Mucosa of stomach (tissue), 1 donor: ENCODE results near the gene USP25.
A peak's percentile ranks its signal among the peaks of the same experiment; 100 is the strongest.

ENCODE experiments used
- H3K27me3 ChIP-seq: one replicate; pipeline ENCODE4 v1.7.0; 2013; ENCODE audit warnings: mild to moderate bottlenecking, low read length; ENCODE audit not compliant: control insufficient read depth, insufficient read depth
- H3K36me3 ChIP-seq: one replicate; pipeline ENCODE4 v1.7.0; 2013; ENCODE audit warnings: low read length; ENCODE audit not compliant: control insufficient read depth, insufficient read depth
- H3K4me1 ChIP-seq: one replicate; pipeline ENCODE4 v1.7.0; 2013; ENCODE audit warnings: mild to moderate bottlenecking, low read length; ENCODE audit not compliant: control insufficient read depth, insufficient read depth
- H3K4me3 ChIP-seq: one replicate; pipeline ENCODE4 v1.7.0; 2013; ENCODE audit warnings: low read length
- H3K9ac ChIP-seq: one replicate; pipeline ENCODE4 v1.7.0; 2013; ENCODE audit warnings: mild to moderate bottlenecking, low read length, moderate library complexity
- H3K9me3 ChIP-seq: one replicate; pipeline ENCODE4 v1.7.0; 2013; ENCODE audit warnings: mild to moderate bottlenecking, low read length, moderate library complexity; ENCODE audit not compliant: control insufficient read depth
- donor health status: Pancreatic carcinoma.

Gene USP25

GRCh38 chr21:15729674-15730483, at the start of gene USP25:
Gene USP25 (plus strand): TSS chr21:15729982. CDS start chr21:15730394, 412 bp downstream.
- Histone ChIP-seq H3K4me3 (peak within 1 kb of the TSS; percentile 88), H3K9ac (peak within 1 kb of the TSS; percentile 90), H3K27me3 (no peaks in the 10 kb centered on the region), H3K4me1 (peaks cover 6% of the 10 kb centered on the region), H3K9me3 (no peaks in the 10 kb centered on the region), H3K36me3 (no peaks in the 10 kb centered on the region)

GRCh38 chr21:15682186-15682895, 47.4 kb upstream of the USP25 start:
- Histone ChIP-seq H3K27me3 (no peaks in the 10 kb centered on the region), H3K4me3 (no peak overlapping the region), H3K36me3 (no peaks in the 10 kb centered on the region), H3K4me1 (peaks cover 11% of the 10 kb centered on the region), H3K9ac (no peak overlapping the region), H3K9me3 (no peaks in the 10 kb centered on the region)

- no peaks in the 10 kb centered on the region for H3K36me3 ChIP-seq
- H3K4me3 ChIP-seq: no peak overlapping the region
- H3K4me1 ChIP-seq: peaks cover 11% of the 10 kb centered on the region
- no peak overlapping the region for H3K9ac ChIP-seq
- H3K9me3 ChIP-seq: no peaks in the 10 kb centered on the region
- no peaks in the 10 kb centered on the region for H3K27me3 ChIP-seq
Measured at GRCh38 chr21:15682977-15683376, 46.8 kb upstream of the USP25 start.

- no peaks in the 10 kb centered on the region for H3K27me3 ChIP-seq
- H3K4me3 ChIP-seq: no peak overlapping the region
- no peak overlapping the region for H3K9ac ChIP-seq
- H3K9me3 ChIP-seq: no peaks in the 10 kb centered on the region
- H3K4me1 ChIP-seq: peaks cover 11% of the 10 kb centered on the region
- H3K36me3 ChIP-seq: no peaks in the 10 kb centered on the region
Measured at GRCh38 chr21:15686506-15686905, 43.3 kb upstream of the USP25 start.

- Histone ChIP-seq H3K9me3 (no peaks in the 10 kb centered on the region), H3K9ac (no peak overlapping the region), H3K4me1 (peaks cover 8% of the 10 kb centered on the region), H3K36me3 (no peaks in the 10 kb centered on the region), H3K27me3 (no peaks in the 10 kb centered on the region), H3K4me3 (no peak overlapping the region)
Measured at GRCh38 chr21:15687208-15687607, 42.6 kb upstream of the USP25 start.

- Histone ChIP-seq H3K4me3 (no peak overlapping the region), H3K4me1 (peaks cover 3% of the 10 kb centered on the region), H3K27me3 (no peaks in the 10 kb centered on the region), H3K36me3 (no peaks in the 10 kb centered on the region), H3K9me3 (no peaks in the 10 kb centered on the region), H3K9ac (no peak overlapping the region)
Measured at GRCh38 chr21:15688016-15688415, 41.8 kb upstream of the USP25 start.

- Histone ChIP-seq H3K4me3 (no peak overlapping the region), H3K4me1 (no peaks in the 10 kb centered on the region), H3K27me3 (no peaks in the 10 kb centered on the region), H3K36me3 (no peaks in the 10 kb centered on the region), H3K9me3 (no peaks in the 10 kb centered on the region), H3K9ac (no peak overlapping the region)
Measured at GRCh38 chr21:15688809-15689208, 41.0 kb upstream of the USP25 start.

GRCh38 chr21:15692711-15693110, 37.1 kb upstream of the USP25 start:
- Histone ChIP-seq H3K9ac (no peak overlapping the region), H3K9me3 (no peaks in the 10 kb centered on the region), H3K36me3 (no peaks in the 10 kb centered on the region), H3K4me3 (no peak overlapping the region), H3K27me3 (no peaks in the 10 kb centered on the region), H3K4me1 (no peaks in the 10 kb centered on the region)

GRCh38 chr21:15695241-15695640, 34.5 kb upstream of the USP25 start:
- H3K27me3 ChIP-seq: no peaks in the 10 kb centered on the region
- no peak overlapping the region for H3K9ac ChIP-seq
- no peaks in the 10 kb centered on the region for H3K9me3 ChIP-seq
- H3K4me1 ChIP-seq: no peaks in the 10 kb centered on the region
- H3K36me3 ChIP-seq: no peaks in the 10 kb centered on the region
- H3K4me3 ChIP-seq: no peak overlapping the region

GRCh38 chr21:15701830-15702229, 28.0 kb upstream of the USP25 start:
- no peaks in the 10 kb centered on the region for H3K9me3 ChIP-seq
- H3K4me1 ChIP-seq: peaks cover 4% of the 10 kb centered on the region
- H3K9ac ChIP-seq: no peak overlapping the region
- no peaks in the 10 kb centered on the region for H3K36me3 ChIP-seq
- no peak overlapping the region for H3K4me3 ChIP-seq
- H3K27me3 ChIP-seq: no peaks in the 10 kb centered on the region

- no peak overlapping the region for H3K9ac ChIP-seq
- H3K36me3 ChIP-seq: no peaks in the 10 kb centered on the region
- no peak overlapping the region for H3K4me3 ChIP-seq
- H3K27me3 ChIP-seq: no peaks in the 10 kb centered on the region
- no peaks in the 10 kb centered on the region for H3K9me3 ChIP-seq
- H3K4me1 ChIP-seq: peaks cover 18% of the 10 kb centered on the region
Measured at GRCh38 chr21:15703932-15704331, 25.9 kb upstream of the USP25 start.

GRCh38 chr21:15706696-15707095, 23.1 kb upstream of the USP25 start:
- no peak overlapping the region for H3K9ac ChIP-seq
- H3K27me3 ChIP-seq: no peaks in the 10 kb centered on the region
- H3K36me3 ChIP-seq: no peaks in the 10 kb centered on the region
- H3K4me1 ChIP-seq: peaks cover 18% of the 10 kb centered on the region
- H3K4me3 ChIP-seq: no peak overlapping the region
- no peaks in the 10 kb centered on the region for H3K9me3 ChIP-seq
